ENCODE data around the gene CPTP.

GRCh38 chr1:1281533-1282321 is 42.9 kb upstream of the CPTP start:
- TF ChIP-seq, protein P1, sequence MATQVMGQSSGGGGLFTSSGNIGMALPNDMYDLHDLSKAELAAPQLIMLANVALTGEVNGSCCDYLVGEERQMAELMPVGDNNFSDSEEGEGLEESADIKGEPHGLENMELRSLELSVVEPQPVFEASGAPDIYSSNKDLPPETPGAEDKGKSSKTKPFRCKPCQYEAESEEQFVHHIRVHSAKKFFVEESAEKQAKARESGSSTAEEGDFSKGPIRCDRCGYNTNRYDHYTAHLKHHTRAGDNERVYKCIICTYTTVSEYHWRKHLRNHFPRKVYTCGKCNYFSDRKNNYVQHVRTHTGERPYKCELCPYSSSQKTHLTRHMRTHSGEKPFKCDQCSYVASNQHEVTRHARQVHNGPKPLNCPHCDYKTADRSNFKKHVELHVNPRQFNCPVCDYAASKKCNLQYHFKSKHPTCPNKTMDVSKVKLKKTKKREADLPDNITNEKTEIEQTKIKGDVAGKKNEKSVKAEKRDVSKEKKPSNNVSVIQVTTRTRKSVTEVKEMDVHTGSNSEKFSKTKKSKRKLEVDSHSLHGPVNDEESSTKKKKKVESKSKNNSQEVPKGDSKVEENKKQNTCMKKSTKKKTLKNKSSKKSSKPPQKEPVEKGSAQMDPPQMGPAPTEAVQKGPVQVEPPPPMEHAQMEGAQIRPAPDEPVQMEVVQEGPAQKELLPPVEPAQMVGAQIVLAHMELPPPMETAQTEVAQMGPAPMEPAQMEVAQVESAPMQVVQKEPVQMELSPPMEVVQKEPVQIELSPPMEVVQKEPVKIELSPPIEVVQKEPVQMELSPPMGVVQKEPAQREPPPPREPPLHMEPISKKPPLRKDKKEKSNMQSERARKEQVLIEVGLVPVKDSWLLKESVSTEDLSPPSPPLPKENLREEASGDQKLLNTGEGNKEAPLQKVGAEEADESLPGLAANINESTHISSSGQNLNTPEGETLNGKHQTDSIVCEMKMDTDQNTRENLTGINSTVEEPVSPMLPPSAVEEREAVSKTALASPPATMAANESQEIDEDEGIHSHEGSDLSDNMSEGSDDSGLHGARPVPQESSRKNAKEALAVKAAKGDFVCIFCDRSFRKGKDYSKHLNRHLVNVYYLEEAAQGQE (IDR thresholded peaks at IDR 0.05) = no peak
- TF ChIP-seq, protein P2, sequence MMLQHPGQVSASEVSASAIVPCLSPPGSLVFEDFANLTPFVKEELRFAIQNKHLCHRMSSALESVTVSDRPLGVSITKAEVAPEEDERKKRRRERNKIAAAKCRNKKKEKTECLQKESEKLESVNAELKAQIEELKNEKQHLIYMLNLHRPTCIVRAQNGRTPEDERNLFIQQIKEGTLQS (IDR thresholded peaks at IDR 0.05) = no peak
- TF ChIP-seq, protein P3, sequence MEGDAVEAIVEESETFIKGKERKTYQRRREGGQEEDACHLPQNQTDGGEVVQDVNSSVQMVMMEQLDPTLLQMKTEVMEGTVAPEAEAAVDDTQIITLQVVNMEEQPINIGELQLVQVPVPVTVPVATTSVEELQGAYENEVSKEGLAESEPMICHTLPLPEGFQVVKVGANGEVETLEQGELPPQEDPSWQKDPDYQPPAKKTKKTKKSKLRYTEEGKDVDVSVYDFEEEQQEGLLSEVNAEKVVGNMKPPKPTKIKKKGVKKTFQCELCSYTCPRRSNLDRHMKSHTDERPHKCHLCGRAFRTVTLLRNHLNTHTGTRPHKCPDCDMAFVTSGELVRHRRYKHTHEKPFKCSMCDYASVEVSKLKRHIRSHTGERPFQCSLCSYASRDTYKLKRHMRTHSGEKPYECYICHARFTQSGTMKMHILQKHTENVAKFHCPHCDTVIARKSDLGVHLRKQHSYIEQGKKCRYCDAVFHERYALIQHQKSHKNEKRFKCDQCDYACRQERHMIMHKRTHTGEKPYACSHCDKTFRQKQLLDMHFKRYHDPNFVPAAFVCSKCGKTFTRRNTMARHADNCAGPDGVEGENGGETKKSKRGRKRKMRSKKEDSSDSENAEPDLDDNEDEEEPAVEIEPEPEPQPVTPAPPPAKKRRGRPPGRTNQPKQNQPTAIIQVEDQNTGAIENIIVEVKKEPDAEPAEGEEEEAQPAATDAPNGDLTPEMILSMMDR (IDR thresholded peaks at IDR 0.05; ENCODE audit: low read depth, low read length, missing input control) = no peak
- TF ChIP-seq GABPA (IDR thresholded peaks at IDR 0.05 in 1 of 2, conservative IDR thresholded peaks at IDR 0.05 in 1 of 2) = peak in 1 of 2 donors; percentile 63
- TF ChIP-seq TAF1 (conservative IDR thresholded peaks at IDR 0.05) = no peak
- TF ChIP-seq YY1 (IDR thresholded peaks at IDR 0.05) = no peak
- peak; percentile 64 to 75 for TF ChIP-seq RXRA (IDR thresholded peaks at IDR 0.05)
- TF ChIP-seq JUND (IDR thresholded peaks at IDR 0.05) = no peak
- TF ChIP-seq, protein P4, sequence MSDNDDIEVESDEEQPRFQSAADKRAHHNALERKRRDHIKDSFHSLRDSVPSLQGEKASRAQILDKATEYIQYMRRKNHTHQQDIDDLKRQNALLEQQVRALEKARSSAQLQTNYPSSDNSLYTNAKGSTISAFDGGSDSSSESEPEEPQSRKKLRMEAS (IDR thresholded peaks at IDR 0.05) = no peak
